ENCODE data around the gene FA2H. TPM values are rescaled to one million over a fixed set of nuclear protein-coding genes. Genes with fewer than 3 reads are reported as not detected.

FA2H gene
- total RNA-seq, 1 donor from 2014 or later, result 3.3 TPM

DNA sequence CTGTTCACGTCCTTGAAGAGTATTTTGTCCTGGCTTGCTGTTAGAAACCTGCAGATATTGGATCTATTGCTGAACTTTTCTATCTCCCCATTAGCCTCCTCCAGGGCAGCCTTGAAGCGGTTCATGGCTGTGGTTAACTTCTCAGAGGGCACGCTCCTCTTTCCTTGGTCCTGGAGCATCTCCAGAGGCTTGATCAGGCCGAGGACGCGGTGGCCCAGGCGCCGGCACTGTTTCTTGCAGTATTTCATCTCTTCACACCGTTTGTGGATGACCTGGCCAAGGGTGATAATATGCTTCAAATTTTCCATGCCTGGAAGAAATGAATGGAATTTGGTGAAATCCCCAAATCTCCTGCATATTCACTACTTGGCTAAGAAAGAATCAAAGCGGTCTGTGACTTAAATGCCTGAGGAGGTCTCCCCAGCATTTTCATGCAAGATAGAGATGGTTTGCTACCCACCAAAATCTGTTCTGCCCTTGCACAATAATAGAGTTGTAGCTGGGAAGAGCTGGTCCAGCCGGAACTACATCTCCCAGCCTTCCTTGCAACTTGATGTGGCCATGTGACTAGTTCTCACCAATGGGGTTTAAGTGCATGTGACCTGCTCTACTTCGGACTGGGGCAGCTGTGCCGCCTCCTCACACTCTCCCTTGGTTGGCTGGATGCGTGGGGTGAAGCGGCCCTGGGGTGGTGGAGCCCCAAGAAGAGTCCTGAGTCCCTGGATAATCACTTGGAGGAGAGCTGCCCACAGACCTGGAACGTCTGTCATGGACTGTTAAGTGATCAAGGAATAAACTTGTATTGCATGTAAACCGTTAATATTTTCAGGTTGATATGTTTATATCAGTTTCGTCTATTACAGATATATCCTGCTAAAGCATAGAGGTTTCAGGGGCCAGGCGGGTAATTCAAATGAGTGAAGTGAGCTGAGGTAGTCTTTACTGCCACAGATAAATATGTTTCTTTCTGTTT lies 78.9 kb downstream of the FA2H start:
- TF ChIP-seq, protein P1, sequence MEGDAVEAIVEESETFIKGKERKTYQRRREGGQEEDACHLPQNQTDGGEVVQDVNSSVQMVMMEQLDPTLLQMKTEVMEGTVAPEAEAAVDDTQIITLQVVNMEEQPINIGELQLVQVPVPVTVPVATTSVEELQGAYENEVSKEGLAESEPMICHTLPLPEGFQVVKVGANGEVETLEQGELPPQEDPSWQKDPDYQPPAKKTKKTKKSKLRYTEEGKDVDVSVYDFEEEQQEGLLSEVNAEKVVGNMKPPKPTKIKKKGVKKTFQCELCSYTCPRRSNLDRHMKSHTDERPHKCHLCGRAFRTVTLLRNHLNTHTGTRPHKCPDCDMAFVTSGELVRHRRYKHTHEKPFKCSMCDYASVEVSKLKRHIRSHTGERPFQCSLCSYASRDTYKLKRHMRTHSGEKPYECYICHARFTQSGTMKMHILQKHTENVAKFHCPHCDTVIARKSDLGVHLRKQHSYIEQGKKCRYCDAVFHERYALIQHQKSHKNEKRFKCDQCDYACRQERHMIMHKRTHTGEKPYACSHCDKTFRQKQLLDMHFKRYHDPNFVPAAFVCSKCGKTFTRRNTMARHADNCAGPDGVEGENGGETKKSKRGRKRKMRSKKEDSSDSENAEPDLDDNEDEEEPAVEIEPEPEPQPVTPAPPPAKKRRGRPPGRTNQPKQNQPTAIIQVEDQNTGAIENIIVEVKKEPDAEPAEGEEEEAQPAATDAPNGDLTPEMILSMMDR (IDR thresholded peaks at IDR 0.05; ENCODE audit: unreplicated experiment), result no peak
- peak overlapping the region; percentile 15 for H3K27ac Mint-ChIP-seq
- peak overlapping the region; percentile 83 for H3K4me3 Mint-ChIP-seq (ENCODE audit: low read depth)
- peaks cover 18% of the 10 kb centered on the region for H3K27me3 Mint-ChIP-seq
- H3K4me1 Mint-ChIP-seq (ENCODE audit: low read depth), result peaks cover 5% of the 10 kb centered on the region
- no peaks in the 10 kb centered on the region for H3K9me3 Mint-ChIP-seq (ENCODE audit: low read depth)
- no peaks in the 10 kb centered on the region for H3K36me3 Mint-ChIP-seq (ENCODE audit: insufficient read depth)
- DNase-seq (ENCODE audit: low spot score, unreplicated experiment), result peak; percentile 39

DNA sequence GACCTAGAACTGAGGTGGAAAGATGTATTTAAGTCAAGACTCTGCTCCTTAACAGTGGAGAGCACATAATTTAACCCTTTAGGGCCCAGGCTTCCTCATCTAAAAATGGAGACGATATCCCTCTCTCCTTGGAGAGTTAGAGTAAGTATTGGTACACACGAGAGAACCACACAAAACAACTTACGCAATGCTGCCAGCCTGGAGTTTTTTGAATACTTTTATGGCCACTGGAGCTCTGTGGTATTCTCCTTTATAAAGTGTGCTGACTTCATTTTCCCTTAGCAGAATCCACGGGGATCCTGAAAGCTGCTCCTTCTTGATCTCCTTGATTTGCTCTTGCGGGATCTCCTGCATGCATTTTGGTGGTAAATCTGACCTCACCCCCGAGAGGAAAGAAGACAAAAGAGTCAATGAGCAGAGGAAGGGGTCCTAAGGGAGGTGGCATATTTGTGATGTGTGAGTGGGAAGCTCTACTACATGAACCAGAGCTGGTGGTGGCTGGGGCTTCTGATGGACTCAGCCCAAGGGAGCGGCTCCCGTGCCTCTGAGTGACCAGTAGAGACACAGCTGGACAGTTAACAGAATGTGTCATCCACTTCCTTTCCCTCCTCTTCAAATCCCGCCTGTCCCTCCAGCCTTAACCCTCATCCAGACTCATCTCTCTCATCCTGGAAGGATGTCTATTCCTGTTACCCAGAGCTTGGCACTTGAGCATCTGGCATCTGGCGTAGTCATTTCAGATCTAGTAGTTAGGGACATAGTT lies 83.3 kb downstream of the FA2H start:
- H3K36me3 Mint-ChIP-seq (ENCODE audit: insufficient read depth), result no peaks in the 10 kb centered on the region
- TF ChIP-seq, protein P1 (IDR thresholded peaks at IDR 0.05; ENCODE audit: unreplicated experiment), result no peak
- no peak overlapping the region for H3K27ac Mint-ChIP-seq
- H3K27me3 Mint-ChIP-seq, result peaks cover 9% of the 10 kb centered on the region
- DNase-seq (ENCODE audit: low spot score, unreplicated experiment), result no peak
- no peak overlapping the region for H3K4me3 Mint-ChIP-seq (ENCODE audit: low read depth)
- peaks cover 4% of the 10 kb centered on the region for H3K9me3 Mint-ChIP-seq (ENCODE audit: low read depth)
- H3K4me1 Mint-ChIP-seq (ENCODE audit: low read depth), result peaks cover 3% of the 10 kb centered on the region

DNA sequence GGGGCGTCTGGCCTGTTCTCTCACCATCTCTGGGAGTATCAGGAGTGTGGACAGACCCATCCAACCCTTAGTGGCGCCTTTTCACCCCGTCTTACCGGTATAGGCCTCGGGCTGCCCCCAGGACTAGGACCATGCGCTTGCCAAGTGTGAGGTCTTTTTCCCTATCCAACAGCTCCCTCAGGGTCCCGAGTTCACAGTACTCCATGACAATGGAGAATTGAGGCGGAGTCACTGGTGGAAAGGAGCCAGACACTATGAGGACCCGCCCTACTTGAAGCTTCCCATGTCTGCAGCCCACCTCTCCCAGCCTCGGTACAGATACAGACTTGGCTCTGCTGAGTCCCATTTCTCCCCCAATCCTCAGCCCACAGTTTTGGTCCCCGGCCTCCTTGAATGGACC lies 92.1 kb downstream of the FA2H start:
- DNase-seq (ENCODE audit: low spot score, unreplicated experiment), result no peak
- TF ChIP-seq, protein P1 (IDR thresholded peaks at IDR 0.05; ENCODE audit: unreplicated experiment), result no peak
- Mint-ChIP-seq H3K4me1 (ENCODE audit: low read depth) (peaks cover 6% of the 10 kb centered on the region), H3K27ac (no peak overlapping the region), H3K9me3 (ENCODE audit: low read depth) (no peaks in the 10 kb centered on the region), H3K4me3 (ENCODE audit: low read depth) (no peak overlapping the region), H3K36me3 (ENCODE audit: insufficient read depth) (no peaks in the 10 kb centered on the region), H3K27me3 (no peaks in the 10 kb centered on the region)

DNA sequence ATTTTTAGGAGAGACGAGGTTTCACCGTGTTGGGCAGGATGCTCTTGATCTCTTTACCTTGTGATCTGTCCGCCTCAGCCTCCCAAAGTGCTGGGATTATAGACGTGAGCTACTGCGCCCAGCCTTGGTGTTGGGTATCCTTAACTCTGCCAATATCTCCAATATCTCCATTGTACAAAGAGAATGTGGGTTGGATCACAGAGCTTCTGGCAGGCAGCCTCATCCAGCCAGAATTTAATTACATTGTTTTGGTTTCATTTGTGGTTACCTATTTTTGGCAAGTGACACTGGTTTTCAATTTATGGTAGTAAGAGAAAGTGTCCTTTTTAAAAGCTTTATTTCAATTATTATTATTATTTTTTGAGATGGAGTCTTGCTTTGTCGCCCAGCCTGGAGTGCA lies 93.9 kb downstream of the FA2H start:
- Mint-ChIP-seq H3K27me3 (peaks cover 6% of the 10 kb centered on the region), H3K4me3 (ENCODE audit: low read depth) (no peak overlapping the region), H3K9me3 (ENCODE audit: low read depth) (no peaks in the 10 kb centered on the region), H3K27ac (no peak overlapping the region), H3K4me1 (ENCODE audit: low read depth) (peaks cover 6% of the 10 kb centered on the region), H3K36me3 (ENCODE audit: insufficient read depth) (no peaks in the 10 kb centered on the region)
- TF ChIP-seq, protein P1 (IDR thresholded peaks at IDR 0.05; ENCODE audit: unreplicated experiment), result no peak
- DNase-seq (ENCODE audit: low spot score, unreplicated experiment), result no peak

DNA sequence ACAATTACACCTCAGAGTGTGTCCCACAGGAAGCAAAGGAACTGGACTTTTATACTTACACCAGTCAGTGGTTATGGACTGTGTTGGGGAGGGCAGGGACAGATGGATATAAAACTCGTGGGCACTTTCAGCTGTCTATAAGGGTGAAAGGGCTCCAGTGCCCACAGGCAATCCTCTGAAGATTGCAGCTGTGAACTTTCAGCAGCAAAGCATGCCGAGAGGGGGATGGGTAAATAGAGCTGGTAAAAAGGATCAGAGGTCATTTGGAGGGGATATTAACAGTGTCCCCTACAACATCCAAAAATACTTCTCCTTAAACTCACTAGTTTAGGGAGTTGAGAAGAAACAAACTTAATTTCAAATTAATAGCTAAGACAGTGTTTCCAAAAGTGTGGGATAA lies 94.6 kb downstream of the FA2H start:
- Mint-ChIP-seq H3K4me3 (ENCODE audit: low read depth) (no peak overlapping the region), H3K27me3 (peaks cover 10% of the 10 kb centered on the region), H3K4me1 (ENCODE audit: low read depth) (peaks cover 6% of the 10 kb centered on the region), H3K36me3 (ENCODE audit: insufficient read depth) (no peaks in the 10 kb centered on the region), H3K9me3 (ENCODE audit: low read depth) (no peaks in the 10 kb centered on the region), H3K27ac (no peak overlapping the region)
- TF ChIP-seq, protein P1 (IDR thresholded peaks at IDR 0.05; ENCODE audit: unreplicated experiment), result no peak
- DNase-seq (ENCODE audit: low spot score, unreplicated experiment), result no peak
